SH-SY5Y (cell line): ENCODE results near the gene SLC2A5.

Experiments
- GATA2 ChIP-seq: IDR thresholded peaks from 2 replicates; pipeline ENCODE4 v1.6.1; 2011; ENCODE audit warnings: mild to moderate bottlenecking, low read depth, low read length
- GATA3 ChIP-seq: IDR thresholded peaks from 2 replicates; pipeline ENCODE4 v1.6.1; 2011; ENCODE audit warnings: low read depth, mild to moderate bottlenecking, low read length, moderate library complexity

DNA sequence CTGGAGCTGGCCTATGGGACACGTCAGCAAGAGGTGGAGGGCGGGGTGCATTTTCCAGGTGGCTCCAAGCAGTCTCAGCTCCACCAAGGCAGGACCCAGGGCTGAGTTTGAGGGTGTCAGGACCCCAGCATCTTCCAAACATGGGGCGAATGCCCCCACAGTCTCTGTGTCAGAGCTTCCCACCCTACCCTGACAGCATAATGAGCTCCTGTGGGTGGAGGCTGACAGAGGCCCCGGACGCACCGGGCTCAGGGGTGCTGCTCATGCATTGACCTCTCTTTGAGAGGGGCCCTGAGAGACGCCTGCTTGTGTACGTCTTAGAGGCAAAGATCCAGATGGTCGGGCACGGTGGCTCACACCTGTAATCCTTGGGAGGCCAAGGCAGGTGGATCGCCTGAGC lies 80.4 kb downstream of the SLC2A5 start:
- TF ChIP-seq GATA2 (no peak), GATA3 (no peak)
